ENCODE data around the gene NUDCD3.

DNA sequence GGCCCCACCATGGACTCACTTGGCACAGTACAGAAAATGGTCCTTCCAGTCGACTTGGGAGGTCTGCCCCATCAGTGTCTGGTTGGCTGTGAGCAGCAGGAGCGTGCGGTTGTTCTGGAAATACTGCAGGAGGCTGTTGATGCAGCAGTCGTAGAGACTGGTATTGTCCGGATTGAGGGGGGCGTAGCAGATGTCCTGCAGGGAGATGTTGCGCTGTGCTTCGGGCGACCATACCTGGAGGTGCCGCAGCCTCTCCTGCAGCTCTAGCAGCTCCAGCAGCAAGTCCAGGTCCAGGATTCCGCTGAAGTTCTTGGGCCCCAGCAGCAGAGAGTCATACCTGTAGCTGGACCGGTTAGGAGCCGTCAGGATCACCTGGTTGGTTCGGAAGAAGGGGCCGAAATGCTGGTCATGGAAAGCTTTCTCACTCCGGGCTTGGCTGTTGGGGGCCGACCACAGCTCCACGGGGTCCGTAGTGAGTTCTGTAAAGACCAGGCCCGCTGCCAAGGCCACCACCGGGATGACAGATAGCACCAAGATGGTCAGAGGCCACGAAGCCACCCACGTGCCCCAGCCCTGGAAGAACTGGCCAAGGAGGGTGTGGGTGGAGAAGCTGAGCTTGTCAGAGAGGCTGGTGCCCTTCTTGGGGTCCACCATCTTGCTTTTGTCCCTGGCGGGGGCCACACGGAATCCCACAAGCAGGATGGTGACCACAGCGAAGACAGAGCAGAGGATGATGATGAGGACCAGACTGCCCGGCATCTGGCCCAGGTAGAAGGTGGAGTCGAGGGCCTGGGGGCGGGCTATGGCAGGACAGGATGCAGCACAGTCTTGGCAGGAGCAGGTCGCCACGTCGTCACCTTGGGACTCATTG lies 48.6 kb upstream of the NUDCD3 start:
- TF ChIP-seq, protein P1, sequence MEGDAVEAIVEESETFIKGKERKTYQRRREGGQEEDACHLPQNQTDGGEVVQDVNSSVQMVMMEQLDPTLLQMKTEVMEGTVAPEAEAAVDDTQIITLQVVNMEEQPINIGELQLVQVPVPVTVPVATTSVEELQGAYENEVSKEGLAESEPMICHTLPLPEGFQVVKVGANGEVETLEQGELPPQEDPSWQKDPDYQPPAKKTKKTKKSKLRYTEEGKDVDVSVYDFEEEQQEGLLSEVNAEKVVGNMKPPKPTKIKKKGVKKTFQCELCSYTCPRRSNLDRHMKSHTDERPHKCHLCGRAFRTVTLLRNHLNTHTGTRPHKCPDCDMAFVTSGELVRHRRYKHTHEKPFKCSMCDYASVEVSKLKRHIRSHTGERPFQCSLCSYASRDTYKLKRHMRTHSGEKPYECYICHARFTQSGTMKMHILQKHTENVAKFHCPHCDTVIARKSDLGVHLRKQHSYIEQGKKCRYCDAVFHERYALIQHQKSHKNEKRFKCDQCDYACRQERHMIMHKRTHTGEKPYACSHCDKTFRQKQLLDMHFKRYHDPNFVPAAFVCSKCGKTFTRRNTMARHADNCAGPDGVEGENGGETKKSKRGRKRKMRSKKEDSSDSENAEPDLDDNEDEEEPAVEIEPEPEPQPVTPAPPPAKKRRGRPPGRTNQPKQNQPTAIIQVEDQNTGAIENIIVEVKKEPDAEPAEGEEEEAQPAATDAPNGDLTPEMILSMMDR (IDR thresholded peaks at IDR 0.05; ENCODE audit: insufficient read depth, low read length, poor library complexity, severe bottlenecking) = no peak
- no peak for TF ChIP-seq EZH2phosphoT487 (conservative IDR thresholded peaks at IDR 0.05; ENCODE audit: low read length)

All from SU-DHL-6 (cell line).